ENCODE measurements around the gene TBC1D21.
"Not testable (repeated sequence)": the region's sequence is repeated elsewhere in the genome, so short reads cannot be mapped to it uniquely, and the experiment has no call there.

Gene TBC1D21

GRCh38 chr15:73936588-73937290, 63.4 kb downstream of the TBC1D21 start:
- Histone ChIP-seq H3K27me3 (ENCODE audit: insufficient read depth, low read length) (0 out of 2 replicates have a peak, but pooled peaks cover 3% of the 10 kb centered on the region), H3K27ac (ENCODE audit: low read depth, low read length, poor library complexity, severe bottlenecking) (no peak overlapping the region)

DNA sequence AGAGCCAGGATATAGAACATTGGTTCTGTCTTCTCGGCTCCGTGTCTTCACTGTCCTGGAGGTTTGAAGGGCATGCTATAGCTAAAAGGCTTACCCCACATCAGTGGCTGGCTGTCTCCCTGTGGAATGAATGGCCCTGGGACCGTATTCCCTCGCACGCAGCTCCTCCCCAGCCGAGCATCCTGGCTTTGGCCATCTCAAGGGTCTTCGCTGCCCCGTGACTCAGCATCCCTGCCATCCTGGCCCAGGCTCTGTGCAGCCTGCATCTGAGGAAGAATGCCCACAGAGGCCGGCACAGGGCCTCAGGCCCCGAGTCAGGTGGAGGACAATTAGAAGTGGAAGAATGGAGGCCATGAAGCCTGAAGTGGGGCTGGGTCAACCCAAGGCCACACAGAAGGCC, 63.9 kb downstream of the TBC1D21 start:
- H3K9me3 ChIP-seq (ENCODE audit: low read length): no peaks in the 10 kb centered on the region
- no peak overlapping the region for H3K9ac ChIP-seq (ENCODE audit: low read length)
- no peaks in the 10 kb centered on the region for H3F3A ChIP-seq (ENCODE audit: insufficient read depth, low read length)
- H2AFZ ChIP-seq (ENCODE audit: low read length): no peak overlapping the region
- no peaks in the 10 kb centered on the region for H4K20me1 ChIP-seq (ENCODE audit: insufficient read depth, low read length)
- H3K4me2 ChIP-seq (ENCODE audit: low read length): no peak overlapping the region
- no peaks in the 10 kb centered on the region for H3K4me1 ChIP-seq (ENCODE audit: insufficient read depth, low read length, severe bottlenecking)
- H3K4me3 ChIP-seq (ENCODE audit: low read depth, low read length, poor library complexity, severe bottlenecking): no peak overlapping the region
- H3K27me3 ChIP-seq (ENCODE audit: insufficient read depth, low read length): 0 out of 2 replicates have a peak, but pooled peaks cover 3% of the 10 kb centered on the region
- no peak for TF ChIP-seq EZH2 (IDR thresholded peaks at IDR 0.05; ENCODE audit: borderline replicate concordance, low read length)
- TF ChIP-seq, protein P1, sequence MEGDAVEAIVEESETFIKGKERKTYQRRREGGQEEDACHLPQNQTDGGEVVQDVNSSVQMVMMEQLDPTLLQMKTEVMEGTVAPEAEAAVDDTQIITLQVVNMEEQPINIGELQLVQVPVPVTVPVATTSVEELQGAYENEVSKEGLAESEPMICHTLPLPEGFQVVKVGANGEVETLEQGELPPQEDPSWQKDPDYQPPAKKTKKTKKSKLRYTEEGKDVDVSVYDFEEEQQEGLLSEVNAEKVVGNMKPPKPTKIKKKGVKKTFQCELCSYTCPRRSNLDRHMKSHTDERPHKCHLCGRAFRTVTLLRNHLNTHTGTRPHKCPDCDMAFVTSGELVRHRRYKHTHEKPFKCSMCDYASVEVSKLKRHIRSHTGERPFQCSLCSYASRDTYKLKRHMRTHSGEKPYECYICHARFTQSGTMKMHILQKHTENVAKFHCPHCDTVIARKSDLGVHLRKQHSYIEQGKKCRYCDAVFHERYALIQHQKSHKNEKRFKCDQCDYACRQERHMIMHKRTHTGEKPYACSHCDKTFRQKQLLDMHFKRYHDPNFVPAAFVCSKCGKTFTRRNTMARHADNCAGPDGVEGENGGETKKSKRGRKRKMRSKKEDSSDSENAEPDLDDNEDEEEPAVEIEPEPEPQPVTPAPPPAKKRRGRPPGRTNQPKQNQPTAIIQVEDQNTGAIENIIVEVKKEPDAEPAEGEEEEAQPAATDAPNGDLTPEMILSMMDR (IDR thresholded peaks at IDR 0.05; ENCODE audit: low read length): no peak
- H3K79me2 ChIP-seq (ENCODE audit: insufficient read depth, low read length): no peaks in the 10 kb centered on the region
- H3K9me2 ChIP-seq (ENCODE audit: low read depth, low read length): no peaks in the 10 kb centered on the region
- H3K36me3 ChIP-seq (ENCODE audit: insufficient read depth, low read length): no peaks in the 10 kb centered on the region
- no peak overlapping the region for H3K27ac ChIP-seq (ENCODE audit: low read depth, low read length, poor library complexity, severe bottlenecking)

More at GRCh38 chr15:73936588-73937290, 63.4 kb downstream of the TBC1D21 start:
- no peaks in the 10 kb centered on the region for H3K4me1 ChIP-seq (ENCODE audit: insufficient read depth, low read length, severe bottlenecking)
- H3F3A ChIP-seq (ENCODE audit: insufficient read depth, low read length): no peaks in the 10 kb centered on the region
- H4K20me1 ChIP-seq (ENCODE audit: insufficient read depth, low read length): no peaks in the 10 kb centered on the region
- H3K9me3 ChIP-seq (ENCODE audit: low read length): no peaks in the 10 kb centered on the region
- no peak overlapping the region for H3K4me2 ChIP-seq (ENCODE audit: low read length)
- H2AFZ ChIP-seq (ENCODE audit: low read length): no peak overlapping the region
- no peaks in the 10 kb centered on the region for H3K36me3 ChIP-seq (ENCODE audit: insufficient read depth, low read length)
- no peak for TF ChIP-seq EZH2 (IDR thresholded peaks at IDR 0.05; ENCODE audit: borderline replicate concordance, low read length)
- TF ChIP-seq, protein P1 (IDR thresholded peaks at IDR 0.05; ENCODE audit: low read length): no peak
- no peaks in the 10 kb centered on the region for H3K79me2 ChIP-seq (ENCODE audit: insufficient read depth, low read length)
- H3K4me3 ChIP-seq (ENCODE audit: low read depth, low read length, poor library complexity, severe bottlenecking): no peak overlapping the region
- H3K9me2 ChIP-seq (ENCODE audit: low read depth, low read length): no peaks in the 10 kb centered on the region
- no peak overlapping the region for H3K9ac ChIP-seq (ENCODE audit: low read length)

DNA sequence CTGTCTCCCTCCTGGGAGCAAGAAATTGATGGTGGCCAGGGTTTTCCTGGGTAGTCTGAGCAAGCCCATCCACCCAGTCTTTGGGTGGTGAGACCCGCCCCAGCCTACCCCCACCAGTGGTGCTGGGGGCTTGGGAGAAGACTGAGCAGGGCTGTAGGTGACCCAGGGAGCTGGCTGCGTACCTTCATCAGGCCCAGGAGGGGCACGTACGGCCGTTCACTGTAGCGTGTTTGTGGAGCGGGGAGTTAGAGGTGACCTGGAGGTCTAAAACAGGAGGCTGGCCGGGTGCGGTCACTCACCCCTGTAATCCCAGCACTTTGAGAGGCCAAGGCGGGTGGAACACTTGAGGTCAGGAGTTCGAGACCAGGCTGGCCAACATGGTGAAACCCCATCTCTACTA, 64.4 kb downstream of the TBC1D21 start:
- no peaks in the 10 kb centered on the region for H3K4me1 ChIP-seq (ENCODE audit: insufficient read depth, low read length, severe bottlenecking)
- no peak overlapping the region for H3K4me3 ChIP-seq (ENCODE audit: low read depth, low read length, poor library complexity, severe bottlenecking)
- H3K79me2 ChIP-seq (ENCODE audit: insufficient read depth, low read length): no peaks in the 10 kb centered on the region
- no peaks in the 10 kb centered on the region for H4K20me1 ChIP-seq (ENCODE audit: insufficient read depth, low read length)
- H3K9me2 ChIP-seq (ENCODE audit: low read depth, low read length): no peaks in the 10 kb centered on the region
- H3K36me3 ChIP-seq (ENCODE audit: insufficient read depth, low read length): no peaks in the 10 kb centered on the region
- H3K9ac ChIP-seq (ENCODE audit: low read length): no peak overlapping the region
- 0 out of 2 replicates have a peak, but pooled peaks cover 3% of the 10 kb centered on the region for H3K27me3 ChIP-seq (ENCODE audit: insufficient read depth, low read length)
- no peak for TF ChIP-seq EZH2 (IDR thresholded peaks at IDR 0.05; ENCODE audit: borderline replicate concordance, low read length)
- no peak overlapping the region for H3K27ac ChIP-seq (ENCODE audit: low read depth, low read length, poor library complexity, severe bottlenecking)
- H3K9me3 ChIP-seq (ENCODE audit: low read length): no peaks in the 10 kb centered on the region
- H2AFZ ChIP-seq (ENCODE audit: low read length): no peak overlapping the region
- no peak overlapping the region for H3K4me2 ChIP-seq (ENCODE audit: low read length)
- H3F3A ChIP-seq (ENCODE audit: insufficient read depth, low read length): no peaks in the 10 kb centered on the region

DNA sequence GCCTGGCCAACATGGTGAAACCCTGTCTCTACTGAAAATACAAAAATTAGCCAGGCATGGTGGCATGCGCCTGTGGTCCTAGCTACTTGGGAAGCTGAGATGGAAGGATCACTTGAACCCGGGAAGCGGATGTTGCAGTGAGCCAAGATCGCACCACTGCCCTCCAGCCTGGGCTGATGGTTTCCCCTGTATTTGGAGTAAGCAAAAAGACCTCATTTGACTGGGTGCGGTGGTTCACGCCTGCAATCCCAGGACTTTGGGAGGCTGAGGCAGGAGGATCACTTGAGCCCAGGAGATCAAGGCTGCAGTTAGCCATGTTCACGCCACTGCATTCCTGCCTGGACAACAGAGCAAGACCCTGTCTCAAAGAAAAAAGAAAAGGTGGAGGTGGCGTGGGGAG, 65.2 kb downstream of the TBC1D21 start:
- not testable (repeated sequence) for H3K79me2 ChIP-seq (ENCODE audit: insufficient read depth, low read length); H3F3A ChIP-seq (ENCODE audit: insufficient read depth, low read length); H3K27ac ChIP-seq (ENCODE audit: low read depth, low read length, poor library complexity, severe bottlenecking); H3K9me3 ChIP-seq (ENCODE audit: low read length); H3K4me3 ChIP-seq (ENCODE audit: low read depth, low read length, poor library complexity, severe bottlenecking); H3K9ac ChIP-seq (ENCODE audit: low read length); H2AFZ ChIP-seq (ENCODE audit: low read length); H3K4me2 ChIP-seq (ENCODE audit: low read length); H3K9me2 ChIP-seq (ENCODE audit: low read depth, low read length); H3K4me1 ChIP-seq (ENCODE audit: insufficient read depth, low read length, severe bottlenecking); H4K20me1 ChIP-seq (ENCODE audit: insufficient read depth, low read length); H3K36me3 ChIP-seq (ENCODE audit: insufficient read depth, low read length); H3K27me3 ChIP-seq (ENCODE audit: insufficient read depth, low read length)

All from OCI-LY1 (cell line).